IPS-18a (cell line): ENCODE measurements around the gene ADRA2A.

Experiments
- H3K27ac ChIP-seq: one replicate; pipeline ENCODE4 v1.5.1; 2013; ENCODE audit warnings: low read length
- H3K27me3 ChIP-seq: one replicate; pipeline ENCODE4 v1.6.1; 2013; ENCODE audit warnings: mild to moderate bottlenecking, low read length; ENCODE audit not compliant: control insufficient read depth, insufficient read depth
- H3K36me3 ChIP-seq: one replicate; pipeline ENCODE4 v1.6.1; 2013; ENCODE audit warnings: low read depth, low read length; ENCODE audit not compliant: control insufficient read depth
- H3K4me1 ChIP-seq: one replicate; pipeline ENCODE4 v1.6.1; 2013; ENCODE audit warnings: low read depth, low read length; ENCODE audit not compliant: control insufficient read depth
- H3K4me3 ChIP-seq: one replicate; pipeline ENCODE4 v1.5.1; 2013; ENCODE audit warnings: low read length
- H3K9ac ChIP-seq: one replicate; pipeline ENCODE4 v1.6.1; 2013; ENCODE audit warnings: mild to moderate bottlenecking, low read length, moderate library complexity
- H3K9me3 ChIP-seq: one replicate; pipeline ENCODE4 v1.6.1; 2013; ENCODE audit warnings: low read depth, low read length; ENCODE audit not compliant: control insufficient read depth

ADRA2A gene

DNA sequence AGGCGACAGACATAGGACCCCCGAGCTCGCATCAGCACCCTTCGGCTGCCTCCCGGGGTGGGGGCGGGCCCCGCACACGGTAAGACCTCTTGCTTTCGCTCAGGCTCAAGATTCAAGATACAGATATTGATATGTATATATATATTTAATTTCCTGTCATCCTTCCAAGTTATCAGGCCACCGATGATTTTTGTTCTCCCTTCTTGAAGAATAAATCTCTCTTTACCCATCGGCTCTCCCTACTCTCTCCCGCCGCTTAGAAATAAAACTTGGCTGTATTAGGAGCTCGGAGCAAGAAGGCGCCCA is 603 bp downstream of the ADRA2A start:
- peak overlapping the region; percentile 79 for H3K4me3 ChIP-seq
- H3K9ac ChIP-seq = peak overlapping the region; percentile 42

GRCh38 chr10:111077785-111078504 is 1.1 kb downstream of the ADRA2A start:
- H3K27ac ChIP-seq = no peak overlapping the region
- no peaks in the 10 kb centered on the region for H3K36me3 ChIP-seq
- H3K4me3 ChIP-seq = peak overlapping the region; percentile 79
- peaks cover 24% of the 10 kb centered on the region for H3K27me3 ChIP-seq
- no peaks in the 10 kb centered on the region for H3K9me3 ChIP-seq
- H3K4me1 ChIP-seq = no peaks in the 10 kb centered on the region
- no peak overlapping the region for H3K9ac ChIP-seq

More for the DNA sequence above, 603 bp downstream of the ADRA2A start:
- no peaks in the 10 kb centered on the region for H3K36me3 ChIP-seq
- H3K4me1 ChIP-seq = no peaks in the 10 kb centered on the region
- no peak overlapping the region for H3K27ac ChIP-seq
- H3K9me3 ChIP-seq = no peaks in the 10 kb centered on the region
- H3K27me3 ChIP-seq = peaks cover 24% of the 10 kb centered on the region

DNA sequence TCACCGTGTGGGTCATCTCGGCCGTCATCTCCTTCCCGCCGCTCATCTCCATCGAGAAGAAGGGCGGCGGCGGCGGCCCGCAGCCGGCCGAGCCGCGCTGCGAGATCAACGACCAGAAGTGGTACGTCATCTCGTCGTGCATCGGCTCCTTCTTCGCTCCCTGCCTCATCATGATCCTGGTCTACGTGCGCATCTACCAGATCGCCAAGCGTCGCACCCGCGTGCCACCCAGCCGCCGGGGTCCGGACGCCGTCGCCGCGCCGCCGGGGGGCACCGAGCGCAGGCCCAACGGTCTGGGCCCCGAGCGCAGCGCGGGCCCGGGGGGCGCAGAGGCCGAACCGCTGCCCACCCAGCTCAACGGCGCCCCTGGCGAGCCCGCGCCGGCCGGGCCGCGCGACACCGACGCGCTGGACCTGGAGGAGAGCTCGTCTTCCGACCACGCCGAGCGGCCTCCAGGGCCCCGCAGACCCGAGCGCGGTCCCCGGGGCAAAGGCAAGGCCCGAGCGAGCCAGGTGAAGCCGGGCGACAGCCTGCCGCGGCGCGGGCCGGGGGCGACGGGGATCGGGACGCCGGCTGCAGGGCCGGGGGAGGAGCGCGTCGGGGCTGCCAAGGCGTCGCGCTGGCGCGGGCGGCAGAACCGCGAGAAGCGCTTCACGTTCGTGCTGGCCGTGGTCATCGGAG is 1.8 kb downstream of the ADRA2A start:
- Histone ChIP-seq H3K4me1 (no peaks in the 10 kb centered on the region), H3K9me3 (no peaks in the 10 kb centered on the region), H3K9ac (no peak overlapping the region), H3K27me3 (peaks cover 24% of the 10 kb centered on the region), H3K4me3 (no peak overlapping the region), H3K27ac (no peak overlapping the region), H3K36me3 (no peaks in the 10 kb centered on the region)

DNA sequence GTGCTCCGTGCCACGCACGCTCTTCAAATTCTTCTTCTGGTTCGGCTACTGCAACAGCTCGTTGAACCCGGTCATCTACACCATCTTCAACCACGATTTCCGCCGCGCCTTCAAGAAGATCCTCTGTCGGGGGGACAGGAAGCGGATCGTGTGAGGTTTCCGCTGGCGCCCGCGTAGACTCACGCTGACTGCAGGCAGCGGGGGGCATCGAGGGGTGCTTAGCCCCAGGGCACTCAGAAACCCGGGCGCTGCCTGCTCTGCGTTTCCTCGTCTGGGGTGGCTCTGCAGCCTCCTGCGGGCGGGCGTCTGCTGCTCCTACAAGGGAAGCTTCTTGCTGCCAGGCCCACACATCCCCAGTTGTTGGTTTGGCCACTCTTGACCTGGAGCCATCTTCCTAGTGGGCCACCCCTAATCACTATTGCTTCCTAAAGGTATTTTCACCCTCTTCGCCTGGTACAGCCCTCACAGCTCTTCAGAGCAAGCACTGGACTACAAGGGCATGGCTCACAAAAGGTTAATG is 2.5 kb downstream of the ADRA2A start:
- Histone ChIP-seq H3K4me1 (no peaks in the 10 kb centered on the region), H3K27me3 (peaks cover 24% of the 10 kb centered on the region), H3K4me3 (no peak overlapping the region), H3K36me3 (no peaks in the 10 kb centered on the region), H3K27ac (no peak overlapping the region), H3K9me3 (no peaks in the 10 kb centered on the region), H3K9ac (no peak overlapping the region)

DNA sequence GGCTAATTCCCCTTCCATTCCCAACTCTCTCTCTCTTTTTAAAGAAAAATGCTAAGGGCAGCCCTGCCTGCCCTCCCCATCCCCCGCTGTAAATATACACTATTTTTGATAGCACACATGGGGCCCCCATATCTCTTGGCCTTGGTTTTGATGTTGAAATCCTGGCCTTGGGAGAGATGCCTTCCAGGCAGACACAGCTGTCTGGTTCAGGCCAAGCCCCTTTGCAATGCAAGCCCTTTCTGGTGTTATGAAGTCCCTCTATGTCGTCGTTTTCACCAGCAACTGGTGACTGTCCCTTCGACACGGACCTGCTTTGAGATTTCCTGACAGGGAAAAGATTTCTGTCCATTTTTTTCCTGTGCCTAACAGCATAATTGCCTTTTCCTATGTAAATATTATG is 3.0 kb downstream of the ADRA2A start:
- H3K27ac ChIP-seq = no peak overlapping the region
- H3K9ac ChIP-seq = no peak overlapping the region
- no peak overlapping the region for H3K4me3 ChIP-seq
- H3K4me1 ChIP-seq = no peaks in the 10 kb centered on the region
- peaks cover 24% of the 10 kb centered on the region for H3K27me3 ChIP-seq
- H3K9me3 ChIP-seq = no peaks in the 10 kb centered on the region
- no peaks in the 10 kb centered on the region for H3K36me3 ChIP-seq

GRCh38 chr10:111080224-111080623 is 3.4 kb downstream of the ADRA2A start:
- Histone ChIP-seq H3K4me3 (no peak overlapping the region), H3K27me3 (peaks cover 22% of the 10 kb centered on the region), H3K9me3 (no peaks in the 10 kb centered on the region), H3K36me3 (no peaks in the 10 kb centered on the region), H3K9ac (no peak overlapping the region), H3K4me1 (no peaks in the 10 kb centered on the region), H3K27ac (no peak overlapping the region)

GRCh38 chr10:111081595-111081994 is 4.8 kb downstream of the ADRA2A start:
- Histone ChIP-seq H3K4me1 (no peaks in the 10 kb centered on the region), H3K9me3 (no peaks in the 10 kb centered on the region), H3K27me3 (peaks cover 13% of the 10 kb centered on the region), H3K9ac (no peak overlapping the region), H3K27ac (no peak overlapping the region), H3K36me3 (no peaks in the 10 kb centered on the region), H3K4me3 (no peak overlapping the region)

DNA sequence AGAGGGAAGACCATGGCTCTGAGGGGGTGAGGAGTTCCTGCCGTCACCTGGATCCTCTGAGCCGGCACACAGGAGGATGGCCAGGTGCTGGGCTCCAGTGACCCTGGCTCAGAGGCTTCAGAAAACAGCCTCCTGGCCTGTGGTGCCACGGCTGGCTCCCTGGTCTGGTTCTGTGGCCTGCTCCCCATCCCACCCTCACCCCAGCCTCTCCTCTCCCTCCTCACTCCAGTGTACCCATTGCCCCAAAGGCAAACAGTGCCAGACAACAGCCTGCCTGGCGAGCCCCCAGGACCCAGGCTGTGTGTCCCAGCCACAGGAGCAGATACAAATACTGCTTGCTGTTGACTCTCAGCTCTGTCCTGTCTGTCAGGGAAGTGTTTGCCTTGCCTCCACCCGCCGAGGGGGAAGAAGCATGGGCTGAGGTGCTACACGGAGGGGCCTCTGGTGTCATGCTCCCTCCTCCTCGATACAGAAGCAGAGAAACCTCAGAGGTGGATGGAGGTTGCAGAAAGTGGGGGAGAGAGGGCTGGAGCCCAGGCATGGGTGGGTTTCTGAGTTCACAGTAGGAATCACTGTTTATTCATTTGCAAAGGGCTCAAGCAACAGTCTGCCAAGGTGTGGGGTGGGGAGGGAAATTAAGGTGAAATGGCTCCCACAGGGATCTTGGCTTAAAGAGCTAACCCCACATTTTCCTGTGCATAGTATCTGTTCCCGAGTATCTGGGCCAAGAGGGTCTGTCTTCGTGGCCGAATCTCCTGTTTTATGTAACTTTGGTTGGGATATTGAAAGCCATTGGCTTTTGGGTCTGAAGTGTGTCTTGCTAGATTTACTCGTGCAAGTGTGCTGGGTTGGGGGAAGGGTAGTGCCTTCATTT is 5.5 kb downstream of the ADRA2A start:
- peaks cover 12% of the 10 kb centered on the region for H3K27me3 ChIP-seq
- no peak overlapping the region for H3K27ac ChIP-seq
- no peak overlapping the region for H3K9ac ChIP-seq
- no peak overlapping the region for H3K4me3 ChIP-seq
- no peaks in the 10 kb centered on the region for H3K36me3 ChIP-seq
- H3K4me1 ChIP-seq = no peaks in the 10 kb centered on the region
- no peaks in the 10 kb centered on the region for H3K9me3 ChIP-seq

DNA sequence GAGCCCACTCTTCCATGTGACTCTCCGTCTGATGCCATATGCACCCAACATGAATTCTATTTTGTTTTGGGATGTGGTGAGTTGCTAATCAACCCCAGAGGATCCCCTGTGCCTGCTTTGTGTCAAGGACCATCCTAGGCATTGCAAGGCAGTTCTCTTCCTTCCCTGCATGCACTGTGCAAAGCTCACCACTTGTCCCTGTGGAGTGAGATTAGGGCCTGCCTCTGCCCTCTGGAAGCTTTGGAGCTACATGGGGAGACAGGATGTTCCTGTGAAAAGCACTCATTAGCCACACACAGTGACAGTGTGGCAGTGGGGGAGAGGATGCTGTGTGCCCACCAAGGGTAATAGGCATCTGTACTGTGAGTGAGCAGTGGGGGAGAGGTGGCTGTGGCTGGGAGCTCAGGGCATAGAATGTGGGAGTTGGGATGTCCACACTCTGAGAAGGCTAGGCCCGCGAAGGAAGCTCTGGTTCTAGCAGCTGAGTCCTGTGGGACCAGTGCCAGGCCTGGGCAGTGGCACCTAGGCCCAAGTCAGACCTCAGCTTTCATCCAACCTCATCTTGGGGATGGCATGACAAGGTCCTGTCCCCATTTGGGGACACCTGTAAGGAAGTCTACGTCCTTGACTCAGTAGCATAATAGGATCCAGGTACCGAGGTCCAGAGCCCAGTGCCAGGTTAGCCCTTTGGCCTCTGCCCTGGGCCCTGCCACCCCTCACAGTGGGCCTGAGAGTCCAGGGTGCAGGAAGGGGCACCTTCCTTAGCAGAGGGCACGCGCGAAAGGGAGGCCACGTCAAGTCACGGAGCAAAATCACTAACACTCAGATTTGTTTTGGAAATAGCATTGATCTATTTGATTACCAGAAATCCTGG is 6.6 kb downstream of the ADRA2A start:
- H3K9ac ChIP-seq = no peak overlapping the region
- no peak overlapping the region for H3K27ac ChIP-seq

GRCh38 chr10:111084366-111085255 is 7.8 kb downstream of the ADRA2A start:
- H3K4me1 ChIP-seq = no peaks in the 10 kb centered on the region
- no peak overlapping the region for H3K9ac ChIP-seq

More for the DNA sequence above, 6.6 kb downstream of the ADRA2A start:
- Histone ChIP-seq H3K9me3 (no peaks in the 10 kb centered on the region), H3K4me1 (no peaks in the 10 kb centered on the region), H3K27me3 (peaks cover under 1% of the 10 kb centered on the region), H3K36me3 (no peaks in the 10 kb centered on the region), H3K4me3 (no peak overlapping the region)

More at GRCh38 chr10:111084366-111085255, 7.8 kb downstream of the ADRA2A start:
- no peaks in the 10 kb centered on the region for H3K9me3 ChIP-seq
- no peak overlapping the region for H3K4me3 ChIP-seq
- no peaks in the 10 kb centered on the region for H3K27me3 ChIP-seq
- H3K36me3 ChIP-seq = no peaks in the 10 kb centered on the region
- no peak overlapping the region for H3K27ac ChIP-seq
